NCI-H1105 treated with DMSO at 0.1 percent for 48 hours (cell line): ENCODE measurements around the gene IFFO2.
A peak's percentile ranks its signal among the peaks of the same experiment; 100 is the strongest.
"Not testable (repeated sequence)": the region's sequence is repeated elsewhere in the genome, so short reads cannot be mapped to it uniquely, and the experiment has no call there.

Experiments
- DNase-seq: peaks from one replicate; lab custom pipeline; 2025; lab: John Stamatoyannopoulos, UW

IFFO2 gene

DNA sequence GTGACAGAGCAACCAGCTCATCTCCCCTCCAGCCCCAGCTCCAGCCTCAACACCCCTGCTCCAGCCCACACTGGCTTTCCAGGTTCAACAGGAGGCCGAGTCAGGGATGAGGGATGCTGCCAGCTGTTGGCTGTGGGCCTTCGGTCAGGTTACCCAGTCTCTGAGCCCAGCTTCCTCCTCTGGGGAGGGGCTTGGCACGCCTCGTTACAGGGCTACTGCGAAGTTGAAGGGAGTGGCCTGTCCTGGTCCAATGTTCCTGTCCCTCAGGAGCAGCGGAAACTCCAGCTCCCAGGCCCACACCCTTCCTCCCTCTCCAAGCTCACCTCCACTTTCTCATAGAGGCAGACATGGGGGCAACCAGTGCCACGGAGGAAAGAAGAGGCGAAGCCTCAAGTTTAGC lies 81.9 kb downstream of the IFFO2 start:
- DNase-seq: no peak

- no peak for DNase-seq
These were observed 82.4 kb downstream of the IFFO2 start for GRCh38 chr1:18874036-18874435.

GRCh38 chr1:18872071-18872611 lies 84.3 kb downstream of the IFFO2 start:
- DNase-seq: no peak

DNA sequence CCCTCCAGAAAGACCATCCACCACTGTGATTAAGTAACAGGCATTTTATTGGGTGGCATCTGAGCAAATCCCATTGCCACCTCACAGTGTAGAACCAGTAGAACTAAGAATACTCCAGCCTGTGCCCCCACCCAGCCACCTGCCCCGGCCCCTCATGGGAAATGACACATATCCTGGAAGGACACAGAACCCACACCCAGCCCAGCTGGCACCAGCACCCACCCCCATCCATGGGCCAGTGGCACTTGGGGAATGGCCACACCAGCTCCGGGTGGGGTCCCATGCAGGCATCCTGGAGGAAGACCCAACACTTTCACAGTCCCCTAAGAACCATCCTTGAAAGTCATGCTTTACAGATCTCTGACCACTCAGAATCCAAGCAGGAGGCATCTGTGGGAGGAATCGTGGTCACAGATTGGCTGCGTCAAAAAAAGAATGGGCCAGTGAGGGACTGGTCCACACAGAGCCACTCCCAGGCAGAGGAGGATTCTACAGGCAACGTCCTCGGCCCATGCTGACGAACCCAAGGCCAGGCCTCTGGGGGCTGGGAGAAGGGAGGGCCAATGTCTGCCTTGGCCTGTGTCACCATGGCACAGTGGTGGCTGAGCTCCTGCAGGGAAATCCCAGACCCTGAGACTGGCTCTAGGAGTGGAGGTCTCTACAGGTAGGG lies 84.9 kb downstream of the IFFO2 start:
- DNase-seq: no peak

GRCh38 chr1:18870957-18871356 lies 85.5 kb downstream of the IFFO2 start:
- no peak for DNase-seq

DNA sequence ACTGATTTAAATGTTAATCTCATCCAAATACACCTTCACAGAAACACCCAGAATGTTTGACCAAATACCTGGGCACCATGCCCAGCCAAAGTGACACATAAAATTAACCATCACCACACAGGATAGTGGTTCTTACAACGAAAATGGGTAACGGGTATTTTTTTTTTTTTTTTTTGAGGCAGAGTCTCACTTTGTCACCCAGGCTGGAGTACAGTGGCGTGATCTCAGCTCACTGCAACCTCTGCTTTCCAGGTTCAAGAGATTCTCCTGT lies 85.9 kb downstream of the IFFO2 start:
- DNase-seq: not testable (repeated sequence)

GRCh38 chr1:18869847-18870594 lies 86.5 kb downstream of the IFFO2 start:
- DNase-seq: peak; percentile 3

DNA sequence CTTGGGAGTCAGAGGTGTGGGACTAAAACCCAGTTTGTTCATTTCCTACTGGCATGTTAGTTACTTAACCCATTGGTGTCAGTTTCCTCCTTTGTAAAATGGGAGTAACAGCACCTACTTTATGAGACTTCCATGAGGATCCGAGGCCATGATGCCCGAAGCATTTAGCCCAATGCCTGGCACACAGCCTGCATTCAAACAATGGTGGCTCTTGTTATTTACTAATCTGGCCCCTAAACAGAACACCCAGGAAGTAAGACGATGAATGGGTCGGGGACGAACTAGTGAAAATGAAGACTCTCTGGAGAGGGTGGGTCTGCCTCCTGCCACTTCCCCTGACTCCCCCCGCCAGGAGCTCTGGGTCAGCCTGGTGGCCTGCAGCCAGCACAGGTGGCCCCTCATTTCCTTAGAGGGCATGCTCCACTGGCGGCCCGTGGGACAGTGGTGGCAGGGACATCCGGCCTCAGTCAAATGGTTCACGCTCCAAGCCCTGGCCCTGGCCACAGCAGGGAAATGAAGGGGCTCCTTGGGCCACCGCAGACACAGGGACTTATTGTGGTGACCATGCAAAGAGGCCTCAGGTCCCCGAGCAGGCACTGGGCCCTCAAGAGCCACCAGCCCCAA lies 87.6 kb downstream of the IFFO2 start:
- no peak for DNase-seq

GRCh38 chr1:18868354-18868753 lies 88.1 kb downstream of the IFFO2 start:
- DNase-seq: no peak

DNA sequence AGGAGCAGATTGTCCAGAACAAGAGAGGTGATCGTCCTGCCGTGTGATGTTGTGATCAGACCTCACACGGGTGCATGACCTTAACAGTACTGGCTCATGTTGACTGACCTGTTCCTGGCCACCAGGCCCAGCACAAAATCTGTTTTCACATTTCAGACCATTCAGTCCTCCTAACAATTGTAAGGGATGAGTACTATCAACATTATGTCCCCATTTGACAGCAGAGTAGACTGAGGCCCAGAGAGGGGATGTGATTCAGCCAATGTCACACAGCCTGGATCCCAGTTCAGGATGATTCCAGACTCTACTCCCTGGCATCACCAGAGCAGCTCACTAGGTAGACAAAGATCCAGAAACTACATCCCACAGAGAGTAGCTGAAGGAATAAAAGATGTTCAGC lies 89.6 kb downstream of the IFFO2 start:
- no peak for DNase-seq

GRCh38 chr1:18866314-18866713 lies 90.2 kb downstream of the IFFO2 start:
- no peak for DNase-seq

DNA sequence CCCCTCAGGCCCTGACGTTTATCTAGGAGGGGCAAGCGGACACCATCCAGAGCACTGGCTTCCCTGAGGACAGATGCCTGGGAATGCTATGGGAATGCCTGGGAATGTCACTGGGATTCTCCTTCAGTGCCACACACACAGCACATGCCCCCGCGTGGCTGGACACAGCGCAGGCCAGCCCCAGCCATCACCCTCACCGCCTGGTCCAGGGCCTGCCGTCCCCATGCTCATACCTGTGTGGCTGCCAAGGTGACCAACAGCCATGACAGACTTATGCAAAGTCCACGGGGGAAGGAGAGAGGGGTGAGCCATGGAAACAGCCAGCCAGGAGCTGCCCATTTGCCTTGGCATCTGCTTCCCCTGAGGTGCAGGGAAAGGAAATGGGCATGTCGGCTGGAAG lies 91.3 kb downstream of the IFFO2 start:
- no peak for DNase-seq

- no peak for DNase-seq
These were observed 94.9 kb downstream of the IFFO2 start for GRCh38 chr1:18861590-18861989.

GRCh38 chr1:18861082-18861481 lies 95.4 kb downstream of the IFFO2 start:
- no peak for DNase-seq

- DNase-seq: no peak
These were observed 96.9 kb downstream of the IFFO2 start, which contains the start of gene TAS1R2 for GRCh38 chr1:18859560-18859959. TAS1R2 (minus strand) TSS chr1:18859660; CDS start chr1:18859660, 0 bp downstream.

DNA sequence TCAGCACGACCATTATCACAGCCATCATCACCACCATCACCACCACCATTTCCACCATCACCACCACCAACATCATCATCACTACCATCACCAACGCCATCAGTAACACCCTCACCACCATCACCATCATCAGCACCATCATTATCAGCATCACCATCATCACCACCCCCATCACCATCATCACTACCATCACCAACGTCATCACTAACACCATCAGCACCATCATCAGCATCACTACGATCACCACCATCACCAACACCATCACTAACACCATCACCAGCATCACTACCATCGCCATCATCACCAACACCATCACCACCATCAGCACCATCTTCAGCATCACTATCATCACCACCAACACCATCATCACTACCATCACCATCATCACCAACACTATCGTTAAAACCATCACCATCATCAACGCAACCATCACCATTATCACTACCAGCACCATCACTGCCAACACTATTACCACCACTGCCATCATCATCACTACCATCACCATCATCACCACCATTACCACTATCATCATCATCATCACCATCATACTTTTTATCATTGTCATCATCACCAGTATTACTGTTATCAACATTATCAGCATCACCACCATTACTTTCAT lies 98.3 kb downstream of the IFFO2 start:
- no peak for DNase-seq

- no peak for DNase-seq
These were observed 100.0 kb downstream of the IFFO2 start for GRCh38 chr1:18856435-18856834.

GRCh38 chr1:18855573-18855972 lies 100.9 kb downstream of the IFFO2 start:
- DNase-seq: no peak

- DNase-seq: no peak
These were observed 102.0 kb downstream of the IFFO2 start for GRCh38 chr1:18854331-18855025.
